ENCODE measurements around the gene KRT9.

KRT9 gene

DNA sequence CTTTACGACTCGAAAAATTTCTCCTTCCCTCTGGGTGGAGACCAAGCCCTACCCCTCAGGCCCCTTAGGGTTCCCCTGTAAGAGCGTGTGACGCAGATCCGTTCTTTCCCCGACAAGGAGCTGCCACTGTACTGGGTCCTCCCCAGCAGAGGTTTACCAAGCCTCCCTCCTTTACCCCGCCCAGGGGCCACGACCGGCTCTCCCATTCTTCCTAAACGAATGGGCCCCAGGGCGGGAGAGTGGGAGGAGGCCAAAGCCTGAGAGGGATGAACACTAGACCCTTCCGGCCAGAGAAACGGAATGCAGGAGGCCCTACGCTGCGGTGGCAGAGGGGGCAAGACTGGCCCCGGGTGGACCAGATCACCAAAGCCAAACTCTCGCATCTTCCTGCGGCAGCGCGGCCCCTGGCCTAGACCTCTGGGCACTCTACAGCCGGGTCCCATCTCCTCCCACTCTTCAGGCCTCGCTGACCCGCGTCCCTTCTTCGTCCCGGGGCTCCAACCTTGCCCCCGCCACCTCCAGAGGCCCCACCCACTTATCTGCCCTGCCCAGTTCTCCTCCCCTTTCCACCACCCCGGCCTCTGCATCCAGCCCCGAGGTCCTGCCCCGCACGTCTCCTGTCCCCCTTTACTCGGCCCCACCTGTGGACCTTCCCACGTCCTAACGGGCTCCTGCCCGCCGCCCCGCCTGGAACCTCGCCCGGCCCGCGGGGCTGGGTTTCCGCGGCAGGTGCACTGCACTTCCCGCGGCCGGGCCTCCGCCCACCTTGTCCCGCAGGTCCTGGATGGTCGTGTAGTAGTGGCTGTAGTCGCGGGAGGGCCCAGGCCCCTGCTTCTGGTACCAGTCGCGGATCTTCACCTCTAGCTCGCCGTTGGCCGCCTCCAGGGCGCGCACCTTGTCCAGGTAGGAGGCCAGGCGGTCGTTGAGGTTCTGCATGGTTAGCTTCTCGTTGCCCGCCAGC, 44.5 kb downstream of the KRT9 start:
- no peak for DNase-seq (ENCODE audit: low read depth)

- DNase-seq (ENCODE audit: low read depth), result no peak
Observed at GRCh38 chr17:41524261-41524660, 47.6 kb downstream of the KRT9 start.

GRCh38 chr17:41523787-41524186, 48.1 kb downstream of the KRT9 start:
- DNase-seq (ENCODE audit: low read depth), result no peak

DNA sequence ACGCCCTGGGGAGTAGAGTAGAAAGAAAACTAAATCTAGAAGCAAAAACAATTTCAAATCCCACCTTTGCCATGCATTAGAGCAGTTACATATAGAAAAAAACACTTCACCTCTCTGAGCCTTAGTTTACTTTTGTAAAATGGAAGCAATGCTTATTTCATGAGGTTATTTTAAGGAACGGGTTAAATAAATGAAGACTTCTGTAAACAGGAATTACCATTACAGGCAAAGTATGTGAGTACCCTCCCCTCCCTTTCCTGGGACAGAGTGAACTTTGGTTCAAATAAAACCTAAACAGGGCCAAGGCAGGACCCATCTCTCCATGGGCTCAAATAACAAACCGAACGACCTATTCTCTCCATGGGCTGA, 48.6 kb downstream of the KRT9 start:
- DNase-seq (ENCODE audit: low read depth), result no peak

DNA sequence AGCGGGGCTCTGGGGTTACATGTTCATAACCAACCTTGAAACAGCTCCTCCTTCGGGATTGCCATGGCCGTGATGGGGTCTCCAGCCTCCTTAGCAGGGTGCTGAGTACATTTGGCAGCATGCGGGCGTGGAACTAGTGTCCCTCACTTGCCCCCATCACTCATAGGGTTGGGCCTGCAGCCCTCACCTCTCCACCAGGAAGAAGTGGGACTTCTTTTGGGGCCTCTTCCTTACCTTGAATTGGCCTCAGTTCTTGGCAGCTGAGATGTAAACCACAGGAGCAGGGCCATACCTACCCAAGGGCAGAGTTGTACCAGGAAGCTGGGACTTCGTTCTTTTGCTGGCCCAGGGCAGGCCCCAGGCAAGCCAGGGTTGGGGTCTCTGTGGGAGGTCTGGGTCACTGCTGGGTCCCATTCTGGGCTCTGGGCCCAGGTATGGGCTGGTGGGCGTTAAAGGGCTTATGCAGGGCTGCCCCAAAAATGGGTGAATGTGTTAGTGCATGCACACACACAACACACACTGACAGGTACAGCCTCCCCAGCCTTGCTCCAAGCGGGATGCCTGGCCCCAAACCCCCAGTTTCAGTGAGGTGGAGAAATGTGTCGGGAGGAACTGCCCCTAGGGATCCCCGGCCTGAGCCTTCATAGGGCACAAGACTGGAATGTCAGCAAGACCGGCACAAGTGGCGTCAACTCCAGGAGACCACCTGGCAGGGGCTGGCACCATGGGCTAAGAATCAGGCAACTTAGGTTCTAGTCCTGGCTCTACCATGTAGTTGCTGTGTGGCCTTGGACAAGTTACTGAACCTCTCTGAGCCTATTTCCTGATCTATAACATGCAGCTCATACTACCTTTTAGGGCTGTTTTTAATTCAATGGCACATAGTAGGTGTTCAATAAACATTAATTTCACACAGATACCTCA, 49.3 kb downstream of the KRT9 start:
- DNase-seq (ENCODE audit: low read depth), result no peak

GRCh38 chr17:41521574-41522261, 50.1 kb downstream of the KRT9 start:
- peak; percentile 52 for DNase-seq (ENCODE audit: low read depth)

GRCh38 chr17:41520821-41521521, 50.9 kb downstream of the KRT9 start:
- no peak for DNase-seq (ENCODE audit: low read depth)

DNA sequence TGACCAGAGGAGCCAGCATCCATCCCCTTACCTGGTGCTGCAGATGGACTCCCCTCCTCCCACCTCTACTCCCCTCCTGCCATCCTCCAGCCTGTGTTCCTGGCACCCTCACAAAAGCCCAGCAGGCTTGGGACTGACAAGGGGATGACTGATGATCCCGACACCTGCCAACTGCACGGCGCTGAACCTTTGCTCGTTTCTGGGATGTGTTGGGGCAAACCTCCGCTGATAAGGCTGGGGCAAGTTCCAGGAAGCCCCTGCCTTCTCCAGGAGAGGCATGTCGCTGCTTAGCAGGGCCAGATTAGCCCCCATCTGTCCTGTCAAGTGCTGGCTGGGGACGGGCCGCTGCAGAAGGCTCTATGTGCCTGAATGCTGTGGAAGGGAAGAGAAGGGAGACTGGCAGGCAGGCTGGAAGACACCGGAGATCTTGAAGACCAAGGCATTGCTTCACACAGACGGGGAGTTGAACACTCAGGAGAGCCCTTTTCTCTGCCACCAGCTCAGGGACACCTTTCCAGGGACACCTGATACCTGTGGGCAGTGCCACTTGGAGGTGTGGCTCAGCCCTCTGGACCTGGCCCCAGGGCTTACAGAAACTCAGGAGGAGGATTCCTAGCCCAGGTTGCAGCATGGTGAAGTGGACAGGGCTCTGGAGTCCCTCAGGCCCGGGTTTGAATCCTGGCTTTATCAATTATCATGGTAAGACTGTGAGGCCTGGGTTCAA, 52.2 kb downstream of the KRT9 start:
- DNase-seq (ENCODE audit: low read depth), result no peak

GRCh38 chr17:41518789-41519449, 52.9 kb downstream of the KRT9 start, which contains the start of gene KRT15:
Gene KRT15, minus strand, starts transcription at chr17:41518890. Its CDS starts 63 bp downstream, at chr17:41518827.
- no peak for DNase-seq (ENCODE audit: low read depth)

- no peak for DNase-seq (ENCODE audit: low read depth)
Observed at GRCh38 chr17:41518031-41518430, 53.8 kb downstream of the KRT9 start.

- DNase-seq (ENCODE audit: low read depth), result no peak
Observed at GRCh38 chr17:41516830-41517283, 55.0 kb downstream of the KRT9 start.

DNA sequence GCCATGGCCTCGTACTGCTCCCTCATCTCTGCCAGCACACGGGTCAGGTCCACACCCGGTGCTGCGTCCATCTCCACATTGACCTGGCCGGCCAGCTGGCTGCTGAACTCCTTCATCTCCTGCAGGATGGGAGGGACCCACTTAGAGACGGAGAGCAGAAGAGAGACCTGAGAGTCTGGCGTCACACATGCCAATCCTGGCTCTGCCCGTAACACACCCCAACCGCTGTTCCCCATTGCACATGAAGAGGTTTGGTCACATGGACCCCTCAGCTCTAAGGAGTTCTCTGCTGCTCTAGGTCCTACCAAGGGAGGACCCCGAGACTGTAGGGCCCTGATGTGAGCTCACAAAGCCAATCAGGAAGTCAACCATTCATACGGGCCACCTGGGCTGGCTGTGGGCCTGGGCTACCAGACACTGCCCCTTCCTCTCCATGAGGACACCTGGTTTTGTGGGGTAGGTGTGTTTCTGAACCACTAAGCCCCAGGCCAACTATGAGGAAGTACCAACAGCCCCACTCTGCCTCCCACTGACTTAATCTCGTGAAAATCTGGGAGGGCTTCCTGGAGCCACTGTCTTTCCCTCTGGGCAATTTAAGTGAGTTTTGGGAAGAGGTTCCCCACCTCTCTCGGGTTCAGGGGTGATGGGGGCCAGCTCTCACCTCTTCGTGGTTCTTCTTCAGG, 55.6 kb downstream of the KRT9 start:
- DNase-seq (ENCODE audit: low read depth), result no peak

Data from stromal cell of bone marrow (primary cell).